ENCODE data around the gene TGFBI.

TGFBI gene

DNA sequence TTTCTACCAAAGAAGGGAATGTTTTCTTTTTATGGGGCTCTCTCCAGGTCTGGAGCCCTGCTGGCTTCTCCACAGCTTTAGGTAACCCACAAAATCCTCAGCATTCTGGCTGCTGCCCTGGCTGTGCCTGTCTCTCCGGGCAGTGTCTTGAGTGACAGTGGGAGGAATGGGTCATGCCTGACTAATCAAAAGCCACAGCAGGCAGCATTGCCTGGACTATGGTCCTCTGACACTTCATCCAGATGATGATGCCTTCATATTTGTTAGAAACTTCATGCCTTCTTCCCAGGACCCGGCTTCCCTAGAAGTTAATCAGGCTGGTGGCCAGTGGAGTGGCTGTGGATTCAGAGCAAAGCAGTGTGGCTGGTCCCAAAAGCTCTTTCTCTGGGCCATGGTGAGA is 32.2 kb upstream of the TGFBI start:
- TF ChIP-seq CTCF (IDR thresholded peaks at IDR 0.05; ENCODE audit: low read depth, low read length): no peak
- no peak for DNase-seq (ENCODE audit: extremely low read depth, low read depth)

DNA sequence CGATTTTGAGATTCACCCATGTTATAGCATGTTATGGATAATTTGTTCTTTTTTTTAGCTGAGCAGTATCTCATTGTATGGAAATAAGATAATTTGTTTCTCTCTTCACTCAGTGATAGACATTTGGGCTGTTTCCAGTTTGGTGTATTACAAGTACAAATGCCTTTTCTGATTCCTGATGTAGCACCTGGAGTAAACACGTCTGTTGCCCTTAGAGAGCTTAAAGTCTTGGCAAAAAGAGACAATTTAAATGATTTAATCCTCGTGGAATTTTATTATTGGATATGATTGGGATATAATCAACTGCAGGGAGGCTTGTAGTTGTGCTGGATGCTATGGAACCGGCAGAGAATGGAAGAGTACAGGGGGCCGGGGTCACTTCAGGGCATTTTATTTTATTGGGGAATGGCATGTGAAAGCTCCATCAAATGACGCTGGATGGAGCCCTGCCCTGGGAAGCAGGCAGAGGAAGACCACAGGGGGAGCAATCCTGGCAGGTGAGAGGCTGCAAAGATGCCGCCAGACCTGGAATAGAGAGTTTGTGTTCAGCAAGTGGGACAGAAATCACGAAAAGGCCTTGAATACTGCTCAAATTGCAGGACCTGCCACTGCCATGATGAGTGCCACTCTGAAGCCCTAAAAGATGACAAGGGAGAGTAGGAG is 31.0 kb upstream of the TGFBI start:
- no peak for TF ChIP-seq CTCF (IDR thresholded peaks at IDR 0.05; ENCODE audit: low read depth, low read length)
- no peak for DNase-seq (ENCODE audit: extremely low read depth, low read depth)

GRCh38 chr5:135998889-135999288 is 29.9 kb upstream of the TGFBI start:
- no peak for TF ChIP-seq CTCF (IDR thresholded peaks at IDR 0.05; ENCODE audit: low read depth, low read length)
- no peak for DNase-seq (ENCODE audit: extremely low read depth, low read depth)

DNA sequence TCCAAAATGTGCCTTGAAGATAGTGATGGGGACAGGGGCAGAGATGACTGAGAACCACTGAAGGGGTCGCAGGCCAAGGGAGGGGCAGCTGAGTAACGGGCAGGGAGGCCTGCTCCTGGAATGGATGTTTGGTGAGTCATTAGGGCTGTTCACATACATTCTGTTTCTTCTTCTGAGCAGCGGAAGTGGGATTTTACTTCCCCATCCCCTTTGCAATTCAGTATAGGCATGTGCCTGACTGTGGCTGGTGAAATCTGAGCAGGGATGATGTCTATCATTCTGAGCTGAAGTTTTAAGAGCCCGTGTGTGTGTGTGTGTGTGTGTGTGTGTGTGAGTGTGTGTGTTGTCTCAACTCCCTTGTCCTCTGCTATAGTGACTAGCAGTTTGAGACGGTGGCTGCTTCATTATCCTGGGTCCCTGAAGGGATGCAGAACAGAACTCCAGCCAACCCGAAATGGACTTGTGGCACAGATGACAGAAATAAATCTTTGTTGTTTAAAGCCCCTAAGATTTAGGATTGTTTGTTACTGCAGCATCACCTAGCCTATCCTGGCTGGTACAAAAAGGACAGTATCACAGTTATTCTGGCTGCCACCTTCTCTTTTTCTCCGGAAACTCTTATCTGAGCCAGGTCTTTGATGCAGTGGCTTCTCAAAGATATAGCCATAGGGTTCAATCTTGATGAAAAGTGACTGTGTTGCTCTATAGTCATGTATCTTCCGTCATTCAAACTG is 29.2 kb upstream of the TGFBI start:
- TF ChIP-seq CTCF (IDR thresholded peaks at IDR 0.05; ENCODE audit: low read depth, low read length): no peak
- no peak for DNase-seq (ENCODE audit: extremely low read depth, low read depth)

- TF ChIP-seq CTCF (IDR thresholded peaks at IDR 0.05; ENCODE audit: low read depth, low read length): no peak
Observed at GRCh38 chr5:136000147-136000546, 28.6 kb upstream of the TGFBI start.

GRCh38 chr5:136000932-136001331 is 27.9 kb upstream of the TGFBI start:
- TF ChIP-seq CTCF (IDR thresholded peaks at IDR 0.05; ENCODE audit: low read depth, low read length): no peak
- DNase-seq (ENCODE audit: extremely low read depth, low read depth): no peak

More at GRCh38 chr5:136000147-136000546, 28.6 kb upstream of the TGFBI start:
- DNase-seq (ENCODE audit: extremely low read depth, low read depth): no peak

- peak; percentile 92 for DNase-seq (ENCODE audit: extremely low read depth, low read depth)
Observed at GRCh38 chr5:136001466-136001981, 27.3 kb upstream of the TGFBI start.

More at GRCh38 chr5:136001466-136001981, 27.3 kb upstream of the TGFBI start:
- TF ChIP-seq CTCF (IDR thresholded peaks at IDR 0.05; ENCODE audit: low read depth, low read length): no peak
